Measurements from ENCODE around the gene ZFYVE28.

Gene ZFYVE28

GRCh38 chr4:2428496-2429213 is 10.2 kb upstream of the ZFYVE28 start:
- ATAC-seq (no peak), DNase-seq (no peak)

- no peak for ATAC-seq
- no peak for DNase-seq
Measured at GRCh38 chr4:2427383-2428334, 9.2 kb upstream of the ZFYVE28 start.

- no peak for DNase-seq
- ATAC-seq, result no peak
Measured at GRCh38 chr4:2426711-2427275, 8.3 kb upstream of the ZFYVE28 start.

- no peak for ATAC-seq
Measured at GRCh38 chr4:2426069-2426397, 7.6 kb upstream of the ZFYVE28 start.

GRCh38 chr4:2425386-2426068 is 7.1 kb upstream of the ZFYVE28 start:
- ATAC-seq, result no peak
- no peak for DNase-seq

More at GRCh38 chr4:2426069-2426397, 7.6 kb upstream of the ZFYVE28 start:
- no peak for DNase-seq

- no peak for DNase-seq
Measured at GRCh38 chr4:2424581-2424980, 6.1 kb upstream of the ZFYVE28 start.

GRCh38 chr4:2423695-2424094 is 5.2 kb upstream of the ZFYVE28 start:
- ATAC-seq, result no peak
- DNase-seq, result no peak

More at GRCh38 chr4:2424581-2424980, 6.1 kb upstream of the ZFYVE28 start:
- no peak for ATAC-seq

- DNase-seq (no peak), ATAC-seq (no peak)
Measured at GRCh38 chr4:2423066-2423465, 4.6 kb upstream of the ZFYVE28 start.

- ATAC-seq, result no peak
Measured at GRCh38 chr4:2421928-2422327, 3.5 kb upstream of the ZFYVE28 start.

GRCh38 chr4:2419814-2420213 is 1.4 kb upstream of the ZFYVE28 start:
- DNase-seq (no peak), ATAC-seq (no peak)

More at GRCh38 chr4:2421928-2422327, 3.5 kb upstream of the ZFYVE28 start:
- DNase-seq, result no peak

GRCh38 chr4:2418650-2419571 is 466 bp upstream of the ZFYVE28 start, which contains the start of gene CFAP99:
Gene CFAP99 (plus strand): TSS chr4:2418955.
- peak; percentile 98 for ATAC-seq
- peak; percentile 98 for DNase-seq

- DNase-seq (peak; percentile 24), ATAC-seq (no peak)
Measured at GRCh38 chr4:2417226-2417764, 1.1 kb downstream of the ZFYVE28 start.

GRCh38 chr4:2416564-2417225 is 1.8 kb downstream of the ZFYVE28 start:
- no peak for ATAC-seq
- DNase-seq, result peak; percentile 34

- DNase-seq (peak; percentile 13), ATAC-seq (no peak)
Measured at GRCh38 chr4:2415881-2416563, 2.4 kb downstream of the ZFYVE28 start.

- ATAC-seq (no peak), DNase-seq (no peak)
Measured at GRCh38 chr4:2415213-2415612, 3.2 kb downstream of the ZFYVE28 start.

GRCh38 chr4:2413821-2414610 is 4.4 kb downstream of the ZFYVE28 start:
- DNase-seq, result peak; percentile 39
- ATAC-seq, result no peak

- DNase-seq, result peak; percentile 87
- ATAC-seq, result peak; percentile 88
Measured at GRCh38 chr4:2412885-2413716, 5.3 kb downstream of the ZFYVE28 start.

- DNase-seq, result peak; percentile 66
- ATAC-seq, result peak; percentile 56
Measured at GRCh38 chr4:2412534-2412884, 5.9 kb downstream of the ZFYVE28 start.
